Stomach (tissue), 4 donors: Measurements from ENCODE around the gene TET2.

ENCODE experiments used
- POLR2A ChIP-seq, 4 donors: fragments of 450-650 bp; IDR thresholded peaks; one replicate each; pipeline ENCODE4 v1.6.1; 2016; ENCODE audit warnings: antibody characterized with exemption in 4 of 4, control low read depth in 2 of 4, mild to moderate bottlenecking in 1 of 4, moderate library complexity in 1 of 4
- POLR2AphosphoS5 ChIP-seq, 3 donors: sonication (generic); formaldehyde crosslinking; IDR thresholded peaks; one replicate each; pipeline ENCODE4 v1.6.1; 2016; ENCODE audit warnings: antibody characterized with exemption in 3 of 3

GRCh38 chr4:105130945-105131344 lies 15.7 kb upstream of the TET2 start:
- TF ChIP-seq POLR2AphosphoS5 (IDR thresholded peaks at IDR 0.05) (no peak), POLR2A (IDR thresholded peaks at IDR 0.05) (no peak)
